Inflammatory macrophage (primary cell): Measurements from ENCODE around the gene GPR26.
"Not testable (repeated sequence)": the region's sequence is repeated elsewhere in the genome, so short reads cannot be mapped to it uniquely, and the experiment has no call there.

ENCODE experiments used
- DNase-seq, 2 donors: peaks; one replicate each; pipeline ENCODE4 v3.0.0-alpha.2; 2020 to 2022

The GPR26 gene

DNA sequence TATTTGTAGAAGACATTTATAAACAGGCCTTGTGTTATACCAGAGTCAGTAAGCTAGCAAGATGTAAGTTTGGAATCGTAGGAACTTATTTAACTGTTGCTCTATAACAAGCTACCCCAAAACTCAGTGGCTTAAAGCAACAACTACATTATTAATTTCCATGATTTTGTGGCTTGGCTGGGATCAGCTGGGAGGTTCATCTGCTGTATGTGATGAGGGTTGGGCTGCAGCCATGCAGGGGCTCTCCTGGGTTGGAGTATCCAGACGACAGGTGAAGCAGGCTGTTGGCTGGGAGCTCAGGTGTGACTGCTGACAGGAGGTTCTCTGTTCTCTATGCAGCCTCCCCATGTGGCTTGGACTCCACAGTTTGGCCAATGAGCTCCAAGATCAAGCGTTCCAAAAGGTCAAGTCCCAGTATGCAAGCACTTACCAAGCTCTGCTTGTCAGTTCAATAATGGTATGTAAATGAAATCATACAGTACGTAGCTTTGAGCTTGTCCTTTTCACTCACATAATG, 52.4 kb downstream of the GPR26 start:
- DNase-seq: no peak

GRCh38 chr10:123720536-123720935, 54.4 kb downstream of the GPR26 start:
- no peak for DNase-seq

GRCh38 chr10:123721441-123722049, 55.4 kb downstream of the GPR26 start:
- DNase-seq: no peak

DNA sequence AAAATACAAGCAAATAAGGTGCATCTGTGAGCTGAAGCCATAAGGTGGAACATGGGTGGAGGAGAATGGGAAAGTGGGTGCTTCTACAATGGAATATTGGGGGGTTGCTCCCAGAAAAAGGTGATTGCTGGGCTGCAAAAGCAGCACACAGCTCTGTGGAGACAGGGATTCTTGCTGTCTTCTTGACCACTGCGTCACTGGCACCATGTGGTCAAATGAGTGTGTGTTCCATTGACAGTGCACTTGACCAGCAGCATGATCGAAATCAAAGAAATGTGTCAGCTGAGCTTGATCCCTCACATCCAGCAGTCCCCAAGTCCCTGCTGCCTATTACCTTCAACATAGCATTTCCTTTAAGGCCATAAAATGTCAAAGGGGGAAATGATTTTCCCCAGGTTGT, 56.2 kb downstream of the GPR26 start:
- no peak for DNase-seq

GRCh38 chr10:123724747-123725146, 58.6 kb downstream of the GPR26 start:
- DNase-seq: no peak

GRCh38 chr10:123726381-123726780, 60.2 kb downstream of the GPR26 start:
- no peak for DNase-seq

- DNase-seq: no peak
These were observed 60.7 kb downstream of the GPR26 start for GRCh38 chr10:123726836-123727235.

DNA sequence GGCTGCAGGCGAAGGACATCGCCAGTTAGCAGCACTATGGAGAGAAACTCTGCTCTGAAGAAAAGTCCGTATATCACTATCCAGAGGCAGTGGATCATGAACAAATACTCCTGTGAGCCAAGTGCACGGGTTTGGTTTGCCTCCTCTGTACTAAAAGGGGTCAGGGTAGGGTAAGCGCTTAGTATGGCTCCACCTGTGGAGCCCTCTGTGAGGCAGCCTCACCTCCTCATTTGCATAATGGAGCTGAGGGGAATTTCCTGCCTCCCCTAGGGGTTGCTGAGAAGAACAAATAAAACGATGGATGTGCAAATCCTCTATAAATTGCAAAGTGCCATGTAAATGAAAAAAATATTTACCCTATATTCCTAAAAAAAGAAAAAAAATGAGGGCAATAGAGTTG, 63.4 kb downstream of the GPR26 start:
- DNase-seq: no peak

GRCh38 chr10:123736917-123737316, 70.8 kb downstream of the GPR26 start:
- DNase-seq: not testable (repeated sequence)

GRCh38 chr10:123741146-123741545, 75.0 kb downstream of the GPR26 start:
- no peak for DNase-seq

DNA sequence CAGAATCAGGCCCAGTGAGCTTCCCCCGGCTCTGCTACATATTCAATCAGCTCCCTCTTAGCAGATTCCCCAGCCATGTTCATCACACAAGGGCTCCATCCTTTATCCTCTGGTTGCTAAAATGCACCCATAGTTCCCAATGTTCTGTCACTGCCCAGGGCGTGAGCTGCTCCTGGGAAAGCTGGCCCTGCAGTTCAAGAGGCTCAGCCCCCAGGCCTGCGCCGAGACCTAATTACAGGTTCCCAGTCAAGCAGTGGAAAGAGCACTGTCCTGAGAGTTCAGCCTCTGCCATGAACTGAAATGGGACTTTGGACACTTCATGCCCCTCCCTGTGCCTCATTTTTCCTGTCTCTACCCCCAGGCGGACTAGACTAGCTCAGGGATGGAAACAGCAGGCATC, 75.6 kb downstream of the GPR26 start:
- DNase-seq: no peak

- DNase-seq: no peak
These were observed 76.7 kb downstream of the GPR26 start for GRCh38 chr10:123742751-123743440.

DNA sequence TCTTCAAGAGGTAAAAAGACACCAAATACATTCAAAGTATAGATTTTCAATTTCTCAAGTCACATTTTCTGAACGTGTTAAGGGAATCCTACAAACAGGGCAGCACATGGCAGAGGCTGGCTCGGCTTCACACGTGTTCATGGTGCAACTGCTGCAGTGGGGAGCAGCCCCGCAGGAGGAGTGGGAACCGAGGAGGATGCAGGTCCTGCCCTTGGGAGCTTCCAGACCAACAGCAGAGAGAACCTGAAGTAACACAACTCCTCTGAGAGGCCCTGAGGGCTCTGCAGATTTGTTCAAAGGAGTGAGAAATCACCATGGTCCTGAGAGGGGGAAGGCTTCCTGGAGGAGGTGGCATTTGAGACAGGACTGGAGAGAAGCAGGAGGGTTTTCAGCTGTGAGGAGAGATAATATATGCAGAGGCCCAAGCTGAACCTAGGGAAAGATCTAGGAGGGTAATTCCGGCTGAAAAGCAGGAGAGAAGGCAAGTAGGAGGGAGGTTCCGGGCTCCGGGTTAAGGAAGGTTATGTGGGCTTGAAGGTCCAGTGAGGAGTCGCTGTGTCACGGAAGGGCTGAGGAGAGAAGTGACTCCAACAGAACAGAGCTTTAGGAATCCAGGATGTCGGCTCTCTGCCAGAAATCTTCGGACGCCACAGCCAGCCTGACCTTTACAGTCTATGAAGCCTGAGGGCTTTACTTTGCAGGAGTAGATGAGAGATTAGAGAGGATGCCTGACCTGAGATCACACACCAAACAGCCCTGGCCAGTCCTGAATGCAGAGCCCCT, 77.5 kb downstream of the GPR26 start:
- DNase-seq: no peak

- DNase-seq: no peak
These were observed 78.0 kb downstream of the GPR26 start for GRCh38 chr10:123744224-123744536.
